GM18511 (cell line): ENCODE results near the gene ANKRD63.

ENCODE experiments used
- ATAC-seq: cut with Tn5 transposase; IDR thresholded peaks from one replicate; pipeline ENCODE4 v1.9.1; 2021; ENCODE audit warnings: mild to moderate bottlenecking, moderate library complexity; ENCODE audit not compliant: unreplicated experiment

ANKRD63 gene

GRCh38 chr15:40313531-40314398 is 30.9 kb upstream of the ANKRD63 start:
- ATAC-seq = no peak

GRCh38 chr15:40312370-40313158 is 29.7 kb upstream of the ANKRD63 start:
- ATAC-seq = no peak

- no peak for ATAC-seq
Observed at GRCh38 chr15:40310993-40311392, 28.1 kb upstream of the ANKRD63 start.

GRCh38 chr15:40310001-40310959 is 27.4 kb upstream of the ANKRD63 start:
- no peak for ATAC-seq

GRCh38 chr15:40309344-40309862 is 26.5 kb upstream of the ANKRD63 start:
- ATAC-seq = no peak

- peak; percentile 77 for ATAC-seq
Observed at GRCh38 chr15:40307421-40308211, 24.8 kb upstream of the ANKRD63 start, which contains the start of gene PLCB2. PLCB2 (minus strand) TSS chr15:40307935; CDS start chr15:40307672, 263 bp downstream.

- ATAC-seq = no peak
Observed at GRCh38 chr15:40306908-40307307, 24.0 kb upstream of the ANKRD63 start.

GRCh38 chr15:40306371-40306770 is 23.5 kb upstream of the ANKRD63 start:
- no peak for ATAC-seq

- no peak for ATAC-seq
Observed at GRCh38 chr15:40305281-40305680, 22.4 kb upstream of the ANKRD63 start.

GRCh38 chr15:40303576-40303975 is 20.7 kb upstream of the ANKRD63 start:
- ATAC-seq = no peak

GRCh38 chr15:40302981-40303380 is 20.1 kb upstream of the ANKRD63 start:
- ATAC-seq = no peak

GRCh38 chr15:40302288-40302886 is 19.5 kb upstream of the ANKRD63 start:
- ATAC-seq = no peak

GRCh38 chr15:40301467-40302179 is 18.8 kb upstream of the ANKRD63 start:
- no peak for ATAC-seq

- ATAC-seq = no peak
Observed at GRCh38 chr15:40300771-40301170, 17.9 kb upstream of the ANKRD63 start.

- ATAC-seq = no peak
Observed at GRCh38 chr15:40300367-40300766, 17.5 kb upstream of the ANKRD63 start.

- ATAC-seq = no peak
Observed at GRCh38 chr15:40298216-40298935, 15.5 kb upstream of the ANKRD63 start.

- ATAC-seq = no peak
Observed at GRCh38 chr15:40297356-40297755, 14.5 kb upstream of the ANKRD63 start.
